ENCODE results near the gene MB.

MB gene

DNA sequence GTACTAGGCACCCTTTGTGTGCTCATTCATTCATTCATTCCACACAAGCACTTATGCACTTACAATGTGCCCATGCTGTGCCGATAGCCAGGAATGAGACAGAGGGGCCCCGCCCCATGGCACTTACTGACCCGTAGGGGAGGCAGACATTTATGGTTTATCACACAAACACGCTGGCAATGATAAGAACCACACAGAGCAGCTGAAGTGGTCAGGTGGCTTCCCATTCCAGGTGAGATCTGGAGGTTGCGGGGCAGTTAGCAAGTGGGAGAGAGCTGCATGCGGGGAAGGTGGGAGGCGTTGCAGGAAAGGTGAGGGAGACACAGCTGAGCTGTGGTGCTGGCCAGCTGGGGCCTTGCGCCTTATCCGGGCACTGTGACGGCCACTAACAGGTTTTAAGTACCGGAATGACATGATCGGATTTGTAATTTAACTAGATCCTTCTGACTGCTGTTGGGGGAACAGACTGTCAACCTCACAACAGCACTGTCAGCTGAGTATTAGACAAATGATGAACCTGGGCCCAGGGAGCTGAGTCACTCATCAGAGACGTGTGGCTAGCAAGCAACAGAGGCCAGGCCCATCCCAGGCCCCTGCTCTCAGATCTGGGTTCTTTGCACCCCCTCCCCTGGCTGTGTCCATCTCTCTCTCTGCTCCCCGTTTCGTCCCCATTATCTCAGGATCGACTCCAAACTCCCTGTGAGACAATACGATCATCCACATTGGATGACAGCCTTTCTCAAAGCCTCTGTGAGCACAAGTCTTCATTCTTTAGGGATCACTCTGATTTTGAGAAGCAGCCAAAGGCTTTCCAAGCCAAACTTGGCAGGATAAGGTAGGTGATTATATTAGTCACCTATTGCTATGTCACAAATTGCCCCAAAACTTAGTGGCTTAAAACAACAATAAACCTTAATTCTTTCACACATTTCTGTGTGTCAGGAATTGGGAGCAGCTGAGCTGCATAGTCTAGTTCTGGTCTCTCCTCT is 48.1 kb downstream of the MB start:
- no peak for DNase-seq

GRCh38 chr22:35567351-35568141 is 49.6 kb downstream of the MB start:
- DNase-seq, result no peak

GRCh38 chr22:35564975-35565867 is 51.9 kb downstream of the MB start:
- DNase-seq, result no peak

GRCh38 chr22:35563211-35563610 is 53.9 kb downstream of the MB start:
- DNase-seq, result no peak

DNA sequence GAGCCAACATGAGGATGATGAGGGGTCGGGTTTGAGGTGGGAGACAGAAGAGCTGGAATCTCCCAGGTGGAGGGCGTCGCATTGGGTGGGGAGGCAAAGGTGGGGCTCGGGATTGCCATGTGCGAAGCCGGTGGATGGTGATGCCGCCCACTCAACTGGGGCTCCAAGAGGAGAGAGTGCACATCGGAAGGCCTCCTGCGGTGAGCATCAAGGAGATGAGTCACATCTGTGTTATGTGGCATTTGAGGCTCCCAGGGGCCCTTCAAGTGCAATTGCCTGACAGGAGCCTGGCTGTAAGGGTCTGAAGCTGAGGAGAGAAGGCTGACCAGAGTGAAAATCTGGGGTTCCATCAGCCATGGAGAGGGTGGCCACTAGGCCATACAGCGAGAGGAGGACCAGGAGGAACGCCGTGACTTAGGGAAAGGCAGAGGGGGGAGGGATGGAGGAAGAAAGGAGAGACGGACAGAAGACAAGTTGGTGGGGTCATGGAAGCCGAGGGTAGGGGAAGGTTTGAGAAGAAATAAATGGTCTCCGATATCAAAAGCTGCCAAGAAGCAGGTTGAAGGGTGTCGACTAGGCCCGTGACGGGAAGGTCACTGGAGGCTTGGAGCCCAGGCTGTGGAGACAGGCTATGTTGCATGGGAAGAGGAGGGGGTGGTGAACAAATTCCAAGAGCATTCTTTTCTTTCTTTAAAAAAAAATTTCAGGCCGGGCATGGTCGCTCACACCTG is 55.2 kb downstream of the MB start:
- no peak for DNase-seq

DNA sequence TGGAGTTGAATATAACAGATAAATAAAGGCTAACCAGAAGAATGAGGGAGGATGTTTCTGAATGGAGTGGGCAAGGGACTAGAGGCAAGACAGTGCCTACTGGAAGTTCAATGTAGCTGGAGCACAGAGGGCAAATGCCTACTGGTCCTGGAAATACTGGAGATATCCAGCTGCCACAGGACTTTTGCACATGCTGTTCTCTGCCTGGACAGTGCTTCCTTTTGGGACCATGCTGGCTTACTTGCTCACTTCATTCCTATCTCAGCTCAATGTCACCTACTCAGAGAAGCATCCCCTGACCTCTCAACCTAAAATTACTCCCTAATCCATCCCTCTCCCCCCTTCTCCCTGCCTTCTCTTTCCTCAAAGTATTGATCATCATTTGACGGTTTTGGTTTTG is 56.3 kb downstream of the MB start:
- no peak for DNase-seq

- no peak for DNase-seq
Observed at GRCh38 chr22:35560366-35560765, 56.8 kb downstream of the MB start.

DNA sequence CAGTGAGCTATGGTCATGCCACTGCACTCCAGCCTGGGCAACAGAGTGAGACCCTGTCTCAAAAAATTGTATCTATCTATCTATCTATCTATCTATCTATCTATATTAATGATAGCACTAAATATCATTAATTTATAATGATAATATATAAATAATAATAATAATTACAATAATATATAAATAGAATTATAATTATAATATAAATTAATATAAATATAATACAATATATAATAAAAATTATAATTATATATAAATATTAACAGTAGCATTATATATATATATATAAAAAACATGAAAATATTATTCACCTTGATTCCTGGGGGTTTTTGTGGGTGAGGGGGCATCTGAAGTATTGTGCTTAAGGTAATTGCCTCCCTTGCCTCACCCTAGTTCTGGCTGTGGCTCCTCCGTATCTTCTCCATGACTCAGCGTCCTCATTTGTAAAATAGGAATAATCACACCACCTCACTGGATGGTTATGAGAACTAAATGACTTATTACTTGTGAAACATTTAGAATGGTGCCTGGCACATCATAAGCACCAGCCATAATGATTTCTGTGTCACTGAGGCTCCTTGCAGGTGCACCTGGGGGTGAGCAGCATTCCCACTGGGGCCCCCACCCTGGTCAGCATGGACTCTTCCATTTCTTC is 57.6 kb downstream of the MB start:
- DNase-seq, result no peak

GRCh38 chr22:35558719-35559118 is 58.4 kb downstream of the MB start:
- DNase-seq, result no peak

DNA sequence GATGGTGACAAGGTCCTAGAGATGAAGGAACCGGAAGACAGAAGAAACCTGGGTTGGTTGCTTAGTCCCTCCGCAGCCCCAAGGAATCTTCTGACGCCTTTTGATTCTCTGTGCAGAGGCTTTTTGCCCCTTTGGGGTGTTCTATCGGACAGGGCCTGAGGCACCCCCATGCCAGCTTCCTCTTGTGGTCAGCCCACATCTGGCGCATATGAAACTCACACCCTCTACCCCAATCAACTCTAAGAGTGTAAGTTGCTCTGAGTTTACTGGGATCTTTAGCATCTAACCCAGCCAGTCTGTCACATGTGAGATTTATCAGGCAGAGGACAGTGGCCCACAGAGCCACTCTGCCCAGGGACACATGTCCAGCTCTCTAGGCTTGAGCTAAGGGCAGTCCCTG is 59.1 kb downstream of the MB start:
- DNase-seq, result no peak
